NCI-H2107 treated with DMSO at 0.1 percent for 48 hours (cell line): ENCODE results near the gene TSPAN16.
"Not testable (repeated sequence)": the region's sequence is repeated elsewhere in the genome, so short reads cannot be mapped to it uniquely, and the experiment has no call there.

ENCODE experiments used
- DNase-seq: peaks from one replicate; lab custom pipeline; 2025; ENCODE audit not compliant: unreplicated experiment; lab: John Stamatoyannopoulos, UW

Gene TSPAN16

GRCh38 chr19:11342429-11342828 is 46.5 kb downstream of the TSPAN16 start:
- no peak for DNase-seq

GRCh38 chr19:11345122-11345803 is 49.3 kb downstream of the TSPAN16 start:
- DNase-seq, result peak; percentile 21

- peak; percentile 94 for DNase-seq
Observed at GRCh38 chr19:11346104-11346940, 50.4 kb downstream of the TSPAN16 start, which contains the start of the genes CCDC159 and TMEM205. Gene CCDC159 (plus strand): TSS chr19:11346519. CDS start chr19:11346607, 88 bp downstream. Gene TMEM205 (minus strand): TSS chr19:11346268. CDS start chr19:11345619, 649 bp downstream.

GRCh38 chr19:11347546-11348039 is 51.6 kb downstream of the TSPAN16 start:
- no peak for DNase-seq

GRCh38 chr19:11349171-11349570 is 53.2 kb downstream of the TSPAN16 start:
- DNase-seq, result no peak

- not testable (repeated sequence) for DNase-seq
Observed at GRCh38 chr19:11354102-11354501, 58.1 kb downstream of the TSPAN16 start.

GRCh38 chr19:11355160-11356073 is 59.5 kb downstream of the TSPAN16 start, which contains the start of gene PLPPR2:
Gene PLPPR2 (plus strand): TSS chr19:11355432. CDS start chr19:11357674, 2,242 bp downstream.
- DNase-seq, result no peak

- DNase-seq, result no peak
Observed at GRCh38 chr19:11356074-11356397, 60.1 kb downstream of the TSPAN16 start.

- peak; percentile 16 for DNase-seq
Observed at GRCh38 chr19:11356676-11357550, 61.0 kb downstream of the TSPAN16 start.

- DNase-seq, result no peak
Observed at GRCh38 chr19:11359421-11359820, 63.5 kb downstream of the TSPAN16 start.

GRCh38 chr19:11361037-11361770 is 65.2 kb downstream of the TSPAN16 start:
- no peak for DNase-seq

GRCh38 chr19:11361771-11362731 is 66.1 kb downstream of the TSPAN16 start:
- DNase-seq, result no peak

GRCh38 chr19:11363881-11364280 is 67.9 kb downstream of the TSPAN16 start:
- DNase-seq, result no peak

- no peak for DNase-seq
Observed at GRCh38 chr19:11364296-11364904, 68.4 kb downstream of the TSPAN16 start.

- no peak for DNase-seq
Observed at GRCh38 chr19:11364935-11365334, 69.0 kb downstream of the TSPAN16 start.
